ENCODE data around the gene SNHG17.
"Not testable (repeated sequence)": the region's sequence is repeated elsewhere in the genome, so short reads cannot be mapped to it uniquely, and the experiment has no call there.

DNA sequence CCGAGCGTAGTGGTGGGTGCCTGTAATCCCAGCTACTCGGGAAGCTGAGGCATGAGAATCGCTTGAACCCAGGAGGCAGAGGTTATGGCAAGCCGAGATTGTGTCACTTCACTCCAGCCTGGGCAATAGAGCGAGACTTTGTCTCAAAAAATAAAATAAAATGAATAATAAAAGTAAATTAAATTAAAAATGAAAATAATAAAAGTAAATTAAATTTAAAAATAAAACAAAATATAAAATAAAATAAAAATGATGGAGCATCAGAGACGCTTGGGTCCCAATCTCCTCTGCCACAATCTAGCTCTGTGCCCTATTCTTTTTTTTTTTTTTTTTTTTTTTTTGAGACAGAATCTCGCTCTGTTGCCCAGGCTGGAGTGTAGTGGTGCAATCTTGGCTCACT, 6.0 kb upstream of the SNHG17 start:
- TF ChIP-seq, protein P1, sequence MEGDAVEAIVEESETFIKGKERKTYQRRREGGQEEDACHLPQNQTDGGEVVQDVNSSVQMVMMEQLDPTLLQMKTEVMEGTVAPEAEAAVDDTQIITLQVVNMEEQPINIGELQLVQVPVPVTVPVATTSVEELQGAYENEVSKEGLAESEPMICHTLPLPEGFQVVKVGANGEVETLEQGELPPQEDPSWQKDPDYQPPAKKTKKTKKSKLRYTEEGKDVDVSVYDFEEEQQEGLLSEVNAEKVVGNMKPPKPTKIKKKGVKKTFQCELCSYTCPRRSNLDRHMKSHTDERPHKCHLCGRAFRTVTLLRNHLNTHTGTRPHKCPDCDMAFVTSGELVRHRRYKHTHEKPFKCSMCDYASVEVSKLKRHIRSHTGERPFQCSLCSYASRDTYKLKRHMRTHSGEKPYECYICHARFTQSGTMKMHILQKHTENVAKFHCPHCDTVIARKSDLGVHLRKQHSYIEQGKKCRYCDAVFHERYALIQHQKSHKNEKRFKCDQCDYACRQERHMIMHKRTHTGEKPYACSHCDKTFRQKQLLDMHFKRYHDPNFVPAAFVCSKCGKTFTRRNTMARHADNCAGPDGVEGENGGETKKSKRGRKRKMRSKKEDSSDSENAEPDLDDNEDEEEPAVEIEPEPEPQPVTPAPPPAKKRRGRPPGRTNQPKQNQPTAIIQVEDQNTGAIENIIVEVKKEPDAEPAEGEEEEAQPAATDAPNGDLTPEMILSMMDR (conservative IDR thresholded peaks at IDR 0.05; ENCODE audit: low read depth, low read length): not testable (repeated sequence)
- TF ChIP-seq EZH2 (IDR thresholded peaks at IDR 0.05; ENCODE audit: borderline replicate concordance, low read depth, low read length, poor library complexity, severe bottlenecking): not testable (repeated sequence)
